Thoracic aorta (tissue), 2 donors: Measurements from ENCODE around the gene DHRS12. TPM values are rescaled to one million over a fixed set of nuclear protein-coding genes. Genes with fewer than 3 reads are reported as not detected.

ENCODE experiments used
- ATAC-seq: fragments of 150-250 bp; one replicate; pipeline ENCODE4 v1.8.0; 2017; ENCODE audit warnings: low read depth; ENCODE audit not compliant: insufficient number of reproducible peaks, low FRiP score
- DNase-seq: peaks from one replicate; pipeline ENCODE4 v3.0.0-alpha.2; 2020; ENCODE audit warnings: low spot score
- H3K27ac ChIP-seq, 2 donors: fragments of 200-600 bp; sonication (generic); 1 replicate in 1 of 2; 2 replicates in 1 of 2; pipeline ENCODE4 v1.5.1; 2016; ENCODE audit warnings: mild to moderate bottlenecking in 2 of 2, moderate library complexity in 2 of 2
- H3K27me3 ChIP-seq: fragments of 200-600 bp; sonication (generic); replicated peaks from 2 replicates; pipeline ENCODE4 v1.6.0; 2016; ENCODE audit warnings: mild to moderate bottlenecking; ENCODE audit not compliant: insufficient read depth
- H3K36me3 ChIP-seq: fragments of 200-600 bp; sonication (generic); one replicate; pipeline ENCODE4 v1.5.1; 2016
- H3K4me1 ChIP-seq, 2 donors: fragments of 200-600 bp; sonication (generic); 1 replicate in 1 of 2; 2 replicates in 1 of 2; pipeline versions ENCODE4 v1.5.1 to v1.6.0; 2016; ENCODE audit warnings: low read depth in 2 of 2, mild to moderate bottlenecking in 1 of 2; ENCODE audit not compliant: control insufficient read depth in 1 of 2
- H3K4me3 ChIP-seq: fragments of 200-600 bp; sonication (generic); 2 replicates; pipeline ENCODE4 v1.5.1; 2016; ENCODE audit warnings: mild to moderate bottlenecking
- H3K9me3 ChIP-seq: fragments of 200-600 bp; sonication (generic); 2 replicates; pipeline ENCODE4 v1.5.1; 2016
- total RNA-seq, 2 donors: library from RNA; depleted of rRNA; stranded (reverse); fragments of >200 nt; gene quantifications; one replicate each; pipeline versions ENCODE4 v1.1.0 to v1.2.3, GENCODE V29; 2016
- TF ChIP-seq, protein P1 (sequence below): fragments of 200-600 bp; sonication (generic); IDR thresholded peaks from one replicate; pipeline ENCODE4 v1.5.1; 2019; ENCODE audit warnings: antibody characterized with exemption

Gene DHRS12
- total RNA-seq, 2 donors from 2014 or later, result 4.9 to 13.3 TPM

DNA sequence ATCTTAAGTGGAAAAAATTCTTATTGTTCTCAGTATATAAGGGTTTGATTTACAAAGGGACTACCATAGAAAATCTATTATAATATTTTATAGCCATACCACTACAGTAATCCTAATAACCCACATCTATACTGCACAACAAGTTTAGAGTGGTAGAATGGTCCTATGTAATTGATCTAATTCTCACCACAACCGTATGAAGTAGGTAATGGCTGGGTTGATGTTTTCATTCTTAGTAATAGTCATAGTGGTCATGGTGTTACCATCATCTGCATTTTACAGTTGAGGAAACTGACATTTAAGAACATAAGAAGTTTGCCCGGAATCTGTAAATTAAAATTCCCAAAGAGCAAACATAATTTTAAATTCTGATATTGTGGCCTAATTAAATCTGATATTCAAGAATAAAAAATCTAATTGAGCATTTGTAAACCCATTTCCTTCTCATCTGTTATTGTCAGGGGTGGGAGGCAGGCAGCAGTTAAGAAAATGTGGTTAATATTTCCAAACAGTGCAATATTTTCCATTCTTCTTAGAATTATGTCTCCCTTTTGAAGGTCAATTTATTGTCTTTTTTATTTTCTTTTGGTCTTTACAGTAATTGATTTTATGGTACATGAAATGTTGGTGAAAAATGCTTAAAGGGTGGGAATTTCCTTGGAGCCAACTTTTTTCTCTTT, 65.6 kb downstream of the DHRS12 start:
- H3K27ac ChIP-seq, result no peak overlapping the region
- no peak for DNase-seq
- no peak for ATAC-seq
- H3K27me3 ChIP-seq, result no peaks in the 10 kb centered on the region
- H3K4me3 ChIP-seq, result no peak overlapping the region
- H3K36me3 ChIP-seq, result no peaks in the 10 kb centered on the region
- H3K9me3 ChIP-seq, result no peaks in the 10 kb centered on the region
- TF ChIP-seq, protein P1, sequence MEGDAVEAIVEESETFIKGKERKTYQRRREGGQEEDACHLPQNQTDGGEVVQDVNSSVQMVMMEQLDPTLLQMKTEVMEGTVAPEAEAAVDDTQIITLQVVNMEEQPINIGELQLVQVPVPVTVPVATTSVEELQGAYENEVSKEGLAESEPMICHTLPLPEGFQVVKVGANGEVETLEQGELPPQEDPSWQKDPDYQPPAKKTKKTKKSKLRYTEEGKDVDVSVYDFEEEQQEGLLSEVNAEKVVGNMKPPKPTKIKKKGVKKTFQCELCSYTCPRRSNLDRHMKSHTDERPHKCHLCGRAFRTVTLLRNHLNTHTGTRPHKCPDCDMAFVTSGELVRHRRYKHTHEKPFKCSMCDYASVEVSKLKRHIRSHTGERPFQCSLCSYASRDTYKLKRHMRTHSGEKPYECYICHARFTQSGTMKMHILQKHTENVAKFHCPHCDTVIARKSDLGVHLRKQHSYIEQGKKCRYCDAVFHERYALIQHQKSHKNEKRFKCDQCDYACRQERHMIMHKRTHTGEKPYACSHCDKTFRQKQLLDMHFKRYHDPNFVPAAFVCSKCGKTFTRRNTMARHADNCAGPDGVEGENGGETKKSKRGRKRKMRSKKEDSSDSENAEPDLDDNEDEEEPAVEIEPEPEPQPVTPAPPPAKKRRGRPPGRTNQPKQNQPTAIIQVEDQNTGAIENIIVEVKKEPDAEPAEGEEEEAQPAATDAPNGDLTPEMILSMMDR, result no peak
- H3K4me1 ChIP-seq, result no peaks in the 10 kb centered on the region

DNA sequence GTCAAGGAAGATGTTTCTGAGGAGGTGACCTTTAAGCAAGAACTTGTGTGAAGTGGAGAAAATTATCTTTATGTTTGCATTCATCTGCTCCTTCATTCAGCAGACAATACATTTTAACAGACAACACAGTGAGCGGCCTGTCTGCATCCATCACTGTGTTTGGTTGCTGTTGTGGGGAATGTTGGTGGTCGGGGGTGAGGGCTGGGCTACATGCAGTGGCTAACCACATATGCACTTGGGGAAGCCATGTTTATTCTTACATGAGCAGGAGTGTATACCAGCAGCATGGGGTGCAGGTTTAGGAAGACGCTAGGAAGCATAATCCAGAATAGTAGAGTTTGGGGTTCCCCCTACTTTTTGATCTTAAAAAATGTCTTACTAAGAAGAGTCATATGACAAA, 66.4 kb downstream of the DHRS12 start:
- no peaks in the 10 kb centered on the region for H3K9me3 ChIP-seq
- H3K4me3 ChIP-seq, result no peak overlapping the region
- TF ChIP-seq, protein P1, result no peak
- no peak overlapping the region for H3K27ac ChIP-seq
- DNase-seq (no peak), ATAC-seq (no peak)
- H3K36me3 ChIP-seq, result no peaks in the 10 kb centered on the region
- H3K27me3 ChIP-seq, result no peaks in the 10 kb centered on the region
- H3K4me1 ChIP-seq, result no peaks in the 10 kb centered on the region

DNA sequence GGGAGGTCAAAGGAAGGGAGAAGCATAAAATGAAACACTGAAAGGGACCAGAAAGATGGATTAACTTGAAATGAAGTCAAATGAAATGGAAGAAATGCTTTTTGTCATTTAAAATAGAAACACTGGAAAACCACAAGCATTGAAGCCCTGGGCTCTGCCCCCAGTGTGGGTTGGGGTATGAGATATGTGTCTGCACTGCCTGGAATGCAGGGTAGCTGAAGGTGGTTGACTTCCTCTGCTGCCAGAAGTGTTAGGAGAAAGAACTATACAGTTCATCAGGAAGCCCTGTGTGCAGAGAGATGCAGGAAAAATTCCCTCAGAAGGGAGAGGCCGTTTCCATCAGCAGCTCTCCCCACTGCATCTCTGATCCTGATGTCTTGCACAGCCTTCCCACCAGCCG, 69.2 kb downstream of the DHRS12 start:
- Histone ChIP-seq H3K9me3 (no peaks in the 10 kb centered on the region), H3K4me3 (no peak overlapping the region), H3K36me3 (no peaks in the 10 kb centered on the region), H3K27ac (no peak overlapping the region), H3K4me1 (peaks cover 21 to 23% of the 10 kb centered on the region in 2 donors), H3K27me3 (no peaks in the 10 kb centered on the region)
- TF ChIP-seq, protein P1, result no peak
- ATAC-seq (no peak), DNase-seq (no peak)

DNA sequence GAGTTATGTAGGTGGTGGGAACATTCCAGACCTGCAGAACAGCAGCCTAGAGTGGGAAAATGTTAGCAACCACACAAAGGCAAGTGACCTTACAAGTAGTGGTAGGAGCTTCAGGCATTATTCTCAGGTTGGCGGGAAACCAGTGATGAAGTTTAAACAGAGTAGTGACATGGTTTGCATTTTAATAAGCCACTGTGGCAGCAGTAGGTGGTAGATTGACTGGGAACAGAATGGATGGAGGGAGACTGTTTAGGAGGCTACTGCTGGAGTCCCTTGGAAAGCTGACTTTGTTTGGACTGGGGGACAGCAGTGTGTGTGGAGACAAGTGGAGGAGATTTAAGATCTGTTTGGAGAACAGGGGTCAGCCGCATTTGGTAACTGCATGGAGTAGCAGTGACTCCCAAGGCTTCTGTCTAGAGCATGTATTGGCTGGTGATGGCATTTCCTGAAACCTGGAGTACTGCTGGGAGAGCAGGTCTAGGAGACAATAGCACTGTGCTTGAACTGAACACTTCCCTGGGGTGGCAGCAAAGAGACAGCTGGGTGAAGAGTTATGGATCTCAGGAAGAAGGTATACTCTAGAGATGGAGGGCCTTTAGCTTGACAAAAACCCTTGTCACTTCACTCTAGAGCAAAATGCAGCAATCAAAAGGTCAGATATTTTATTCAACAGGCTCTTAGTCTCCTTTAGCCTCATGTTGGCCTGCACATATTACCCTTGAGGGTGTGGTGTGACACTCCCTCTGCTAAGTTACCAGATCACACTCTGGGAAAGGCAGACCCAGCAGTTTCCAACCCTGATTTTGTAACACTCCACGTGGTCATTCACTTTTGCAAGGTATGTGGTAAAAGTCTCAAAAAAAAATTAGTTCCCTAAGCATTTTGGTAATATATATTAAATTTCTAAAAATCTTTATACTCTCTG, 70.3 kb downstream of the DHRS12 start:
- Histone ChIP-seq H3K27me3 (no peaks in the 10 kb centered on the region), H3K27ac (no peak overlapping the region), H3K4me3 (no peak overlapping the region), H3K36me3 (no peaks in the 10 kb centered on the region), H3K4me1 (peaks cover 26 to 34% of the 10 kb centered on the region in 2 donors), H3K9me3 (no peaks in the 10 kb centered on the region)
- TF ChIP-seq, protein P1, result no peak
- no peak for DNase-seq
- ATAC-seq, result no peak

DNA sequence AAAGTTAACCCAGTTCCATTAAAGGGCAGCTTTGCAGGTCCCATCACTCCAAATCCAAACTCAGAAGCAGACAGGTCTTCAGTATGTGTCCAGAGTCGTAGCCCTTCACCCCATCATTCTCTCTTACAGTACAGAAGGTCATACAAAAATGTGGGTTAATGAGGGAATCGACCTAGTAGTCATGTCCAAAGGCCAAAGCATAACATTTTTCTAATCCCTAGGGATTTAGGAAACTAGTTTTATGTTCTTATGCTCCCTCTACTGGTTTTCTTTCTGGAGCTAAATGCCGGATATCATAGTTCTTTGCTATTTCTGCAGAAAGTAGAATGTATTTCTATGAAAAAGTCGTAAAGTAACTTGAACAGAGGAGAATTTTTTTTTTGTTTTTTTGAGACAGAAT, 72.2 kb downstream of the DHRS12 start:
- ATAC-seq (peak; percentile 34), DNase-seq (no peak)
- peak overlapping the region; percentile 90 to 91 for H3K27ac ChIP-seq

More for the DNA sequence above, 72.2 kb downstream of the DHRS12 start:
- Histone ChIP-seq H3K4me1 (peaks cover 33 to 53% of the 10 kb centered on the region in 2 donors), H3K27me3 (no peaks in the 10 kb centered on the region), H3K4me3 (no peak overlapping the region), H3K9me3 (no peaks in the 10 kb centered on the region), H3K36me3 (no peaks in the 10 kb centered on the region)
- TF ChIP-seq, protein P1, result peak; percentile 53
